IPS-11a (cell line): ENCODE results near the gene DUSP7.
"Not testable (repeated sequence)": the region's sequence is repeated elsewhere in the genome, so short reads cannot be mapped to it uniquely, and the experiment has no call there.

Source experiments
- H3K4me3 ChIP-seq: one replicate; pipeline ENCODE4 v1.5.1; 2013; ENCODE audit warnings: low read depth, low read length, control low read depth

The DUSP7 gene

GRCh38 chr3:52050571-52050970 is 5.8 kb downstream of the DUSP7 start:
- H3K4me3 ChIP-seq: no peak overlapping the region

- no peak overlapping the region for H3K4me3 ChIP-seq
Measured at GRCh38 chr3:52049503-52049902, 6.9 kb downstream of the DUSP7 start.

GRCh38 chr3:52047295-52047960 is 8.9 kb downstream of the DUSP7 start:
- no peak overlapping the region for H3K4me3 ChIP-seq

- H3K4me3 ChIP-seq: no peak overlapping the region
Measured at GRCh38 chr3:52046902-52047239, 9.5 kb downstream of the DUSP7 start.

GRCh38 chr3:52046186-52046901 is 10.0 kb downstream of the DUSP7 start:
- no peak overlapping the region for H3K4me3 ChIP-seq

- no peak overlapping the region for H3K4me3 ChIP-seq
Measured at GRCh38 chr3:52044869-52045619, 11.3 kb downstream of the DUSP7 start.

- H3K4me3 ChIP-seq: no peak overlapping the region
Measured at GRCh38 chr3:52043750-52044149, 12.6 kb downstream of the DUSP7 start.

GRCh38 chr3:52043039-52043438 is 13.3 kb downstream of the DUSP7 start:
- not testable (repeated sequence) for H3K4me3 ChIP-seq

- H3K4me3 ChIP-seq: no peak overlapping the region
Measured at GRCh38 chr3:52041118-52041731, 15.1 kb downstream of the DUSP7 start.

- H3K4me3 ChIP-seq: no peak overlapping the region
Measured at GRCh38 chr3:52040600-52040999, 15.8 kb downstream of the DUSP7 start.

- no peak overlapping the region for H3K4me3 ChIP-seq
Measured at GRCh38 chr3:52039846-52040245, 16.5 kb downstream of the DUSP7 start.

- H3K4me3 ChIP-seq: no peak overlapping the region
Measured at GRCh38 chr3:52039426-52039825, 16.9 kb downstream of the DUSP7 start.

GRCh38 chr3:52038227-52038626 is 18.1 kb downstream of the DUSP7 start:
- no peak overlapping the region for H3K4me3 ChIP-seq

- H3K4me3 ChIP-seq: no peak overlapping the region
Measured at GRCh38 chr3:52037291-52037690, 19.1 kb downstream of the DUSP7 start.

GRCh38 chr3:52036829-52037228 is 19.5 kb downstream of the DUSP7 start:
- H3K4me3 ChIP-seq: no peak overlapping the region

GRCh38 chr3:52036222-52036694 is 20.1 kb downstream of the DUSP7 start:
- no peak overlapping the region for H3K4me3 ChIP-seq

- H3K4me3 ChIP-seq: no peak overlapping the region
Measured at GRCh38 chr3:52034651-52035050, 21.7 kb downstream of the DUSP7 start.

- no peak overlapping the region for H3K4me3 ChIP-seq
Measured at GRCh38 chr3:52034212-52034611, 22.2 kb downstream of the DUSP7 start.

GRCh38 chr3:52033748-52034147 is 22.6 kb downstream of the DUSP7 start:
- H3K4me3 ChIP-seq: not testable (repeated sequence)

GRCh38 chr3:52032702-52033408 is 23.5 kb downstream of the DUSP7 start:
- no peak overlapping the region for H3K4me3 ChIP-seq

GRCh38 chr3:52031896-52032295 is 24.5 kb downstream of the DUSP7 start:
- H3K4me3 ChIP-seq: no peak overlapping the region
